Activated CD4-positive, alpha-beta T cell treated with anti-CD3 and anti-CD28 coated beads, Interleukin-2, Interleukin-4, amounts not matched to agents 100 ng/mL and 50 ng/mL, durations not matched to agents 16 hours and 8 hours (primary cell): ENCODE measurements around the gene TNNI2.
"Not testable (repeated sequence)": the region's sequence is repeated elsewhere in the genome, so short reads cannot be mapped to it uniquely, and the experiment has no call there.

Source experiments
- DNase-seq: peaks from one replicate; pipeline ENCODE4 v3.0.0-alpha.2; 2020; ENCODE audit warnings: low spot score

Gene TNNI2

DNA sequence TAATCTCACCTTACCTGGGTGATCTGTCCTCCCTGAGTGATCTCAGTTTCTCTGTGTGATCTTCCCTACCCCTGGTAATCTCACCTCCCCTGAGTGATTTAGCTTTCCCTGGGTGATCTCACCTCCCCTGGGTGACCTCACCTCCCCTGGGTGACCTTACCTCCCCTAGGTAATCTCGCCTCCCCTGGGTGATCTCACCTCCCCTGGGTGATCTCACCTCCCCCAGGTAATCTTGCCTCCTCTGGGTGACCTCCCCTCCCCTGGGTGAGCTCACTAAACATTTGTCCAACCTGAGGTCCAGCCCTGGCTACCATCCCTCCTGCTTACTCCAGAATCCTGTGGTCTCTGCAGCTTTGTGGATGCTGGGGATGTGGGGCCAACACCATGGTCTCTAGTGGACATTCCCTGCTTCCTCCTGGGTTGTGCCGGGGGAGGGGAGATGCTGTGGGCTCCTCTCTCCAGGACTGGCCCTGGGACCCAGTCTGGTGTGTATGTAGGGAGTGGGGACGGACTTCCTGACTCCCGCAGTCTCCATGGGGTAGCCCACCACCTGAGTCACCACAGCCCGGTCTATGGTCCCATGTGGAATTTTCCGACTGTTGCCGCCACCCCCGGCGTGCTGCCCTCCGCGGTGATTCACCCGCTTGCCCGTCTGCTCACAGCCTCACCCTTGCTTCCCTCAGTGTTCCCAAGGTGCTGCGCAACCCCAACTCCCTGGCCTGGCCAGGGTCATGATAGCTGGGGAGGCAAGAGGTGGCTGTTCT is 24.0 kb downstream of the TNNI2 start:
- no peak for DNase-seq

DNA sequence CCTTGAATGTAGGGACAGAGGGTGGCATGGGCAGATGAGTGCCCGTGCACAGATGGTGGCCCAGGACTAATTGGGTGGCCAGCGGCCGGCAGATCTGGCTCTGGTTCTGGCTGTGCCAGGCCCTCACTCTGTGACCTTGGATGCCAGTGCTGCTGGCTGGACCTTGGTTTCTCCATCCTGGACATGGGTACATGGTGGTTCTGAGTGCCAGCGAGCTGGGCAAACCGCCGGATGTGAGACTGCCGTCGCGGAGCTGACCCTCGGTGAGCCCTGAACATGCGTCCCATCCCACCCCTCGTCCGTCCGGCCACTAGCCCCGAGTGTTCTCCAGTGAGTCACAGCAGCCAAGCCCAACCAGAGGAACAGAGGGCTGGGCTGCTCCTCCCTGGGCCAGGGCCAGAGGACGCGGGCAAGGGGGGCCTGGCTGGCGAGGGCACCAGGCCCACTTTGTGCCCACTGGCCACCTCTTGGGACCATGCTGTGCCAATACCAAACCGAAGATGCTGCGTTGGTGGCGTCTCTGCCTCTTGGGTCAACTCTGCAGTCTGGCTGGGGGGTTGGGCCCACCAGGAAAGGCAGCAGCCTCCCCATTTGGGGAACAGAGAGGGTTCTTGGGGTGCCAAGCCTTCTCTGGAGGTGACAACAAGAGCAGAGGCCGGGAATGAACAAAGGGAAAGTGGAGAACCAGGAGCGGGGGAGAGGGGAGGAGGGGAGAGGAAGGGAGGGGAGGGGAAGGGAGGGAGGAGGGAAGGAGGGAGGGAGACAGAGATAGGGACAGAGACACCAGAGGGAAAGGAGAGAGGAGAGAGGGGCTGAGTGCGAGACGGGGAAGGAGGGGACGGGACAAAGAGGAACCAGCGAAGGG is 24.8 kb downstream of the TNNI2 start:
- DNase-seq = no peak

DNA sequence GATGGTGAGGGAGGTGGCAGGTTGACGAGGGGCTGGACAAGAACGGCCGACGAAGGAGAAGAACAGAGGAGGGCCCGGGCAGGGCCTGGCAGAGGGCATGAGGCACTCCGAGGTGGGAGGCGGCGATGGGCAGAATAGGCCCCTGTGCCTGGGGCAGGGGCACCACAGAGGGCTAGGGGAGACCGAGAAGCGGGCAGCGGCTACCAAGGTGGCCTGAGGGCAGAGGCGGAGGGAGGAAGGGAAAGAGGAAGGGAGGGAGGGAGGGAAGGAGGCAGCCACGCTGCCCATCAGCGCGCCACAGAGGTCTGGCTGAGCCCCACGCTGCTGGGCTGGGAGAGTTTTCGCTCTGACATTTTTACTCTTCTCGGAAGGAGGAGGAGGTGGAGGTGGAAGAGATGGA is 25.4 kb downstream of the TNNI2 start:
- no peak for DNase-seq

DNA sequence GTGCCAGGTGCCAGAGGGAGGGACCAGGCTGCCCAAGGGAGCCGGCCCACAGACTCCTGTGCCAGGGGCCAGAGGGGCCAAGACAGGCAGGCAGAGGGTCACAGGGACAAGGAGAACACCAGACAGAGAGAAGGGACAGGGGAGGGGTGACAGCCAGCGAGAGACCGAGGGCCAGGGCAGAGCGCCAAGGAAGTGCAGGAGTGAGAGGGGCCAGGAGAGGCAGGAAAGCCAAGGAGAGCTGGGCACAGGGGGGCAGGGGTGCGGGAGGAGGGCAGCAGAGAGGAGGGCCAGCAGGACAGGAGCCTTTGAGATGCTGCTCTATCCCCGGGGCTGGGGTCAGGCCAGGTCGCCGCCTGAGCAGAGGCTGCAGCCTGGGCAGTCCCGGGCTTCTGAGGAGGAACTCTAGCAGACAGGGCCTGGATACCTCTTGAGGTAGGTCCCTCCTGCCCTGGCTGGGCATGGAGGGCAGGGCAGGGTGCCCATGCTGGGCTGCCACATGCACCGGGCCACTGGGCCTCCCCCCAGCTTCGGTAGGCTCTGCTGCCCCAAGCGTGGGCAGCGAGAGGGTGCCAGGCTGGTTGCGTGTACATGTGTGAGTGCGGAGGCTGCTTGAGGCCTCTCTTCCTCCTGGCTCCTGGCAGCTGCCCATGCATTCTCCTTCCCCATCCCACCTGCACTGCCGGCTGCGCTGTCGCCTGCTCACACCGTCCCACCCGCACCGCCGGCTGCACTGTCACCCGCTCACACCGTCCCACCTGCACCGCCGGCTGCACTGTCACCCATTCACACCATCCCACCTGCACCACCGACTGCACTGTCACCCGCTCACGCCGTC is 26.3 kb downstream of the TNNI2 start:
- no peak for DNase-seq

DNA sequence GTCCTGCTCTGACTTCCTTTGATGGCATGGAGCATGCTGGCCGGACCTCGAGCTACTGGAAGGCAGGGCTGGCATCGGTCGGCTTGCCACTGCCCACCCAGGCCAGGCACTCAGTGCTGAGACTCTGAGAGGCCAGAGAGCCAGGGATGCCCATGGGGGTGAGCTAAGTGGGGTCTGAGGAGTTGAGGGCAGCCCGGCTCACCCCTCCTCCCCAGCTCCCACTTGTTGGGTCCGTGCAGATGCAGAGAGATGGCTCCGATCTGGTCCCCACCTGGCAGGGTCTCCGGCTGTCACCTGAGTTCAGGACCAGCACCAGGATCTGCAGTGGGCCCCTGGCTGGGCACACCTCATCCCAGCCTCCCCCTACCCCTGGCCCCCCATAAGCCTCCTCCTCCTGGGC is 27.4 kb downstream of the TNNI2 start:
- no peak for DNase-seq

DNA sequence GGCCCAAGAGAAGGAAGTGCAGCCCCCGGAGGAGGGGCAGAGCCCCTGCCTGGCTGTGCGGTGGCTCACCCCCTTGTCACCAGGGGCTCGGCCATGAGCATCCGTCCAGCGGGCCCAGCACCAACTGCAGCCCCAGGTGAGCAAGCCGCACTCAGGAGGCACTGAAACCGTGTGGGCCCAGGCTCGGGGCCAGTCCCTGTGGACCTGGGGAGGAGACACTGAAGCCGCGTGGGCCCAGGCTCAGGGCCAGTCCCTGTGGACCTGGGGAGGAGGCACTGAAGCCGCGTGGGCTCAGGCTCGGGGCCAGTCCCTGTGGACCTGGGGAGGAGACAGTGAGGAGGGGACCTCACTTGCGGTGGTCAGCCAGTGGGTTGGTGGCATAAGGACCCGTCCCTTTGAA is 28.0 kb downstream of the TNNI2 start:
- DNase-seq = no peak

DNA sequence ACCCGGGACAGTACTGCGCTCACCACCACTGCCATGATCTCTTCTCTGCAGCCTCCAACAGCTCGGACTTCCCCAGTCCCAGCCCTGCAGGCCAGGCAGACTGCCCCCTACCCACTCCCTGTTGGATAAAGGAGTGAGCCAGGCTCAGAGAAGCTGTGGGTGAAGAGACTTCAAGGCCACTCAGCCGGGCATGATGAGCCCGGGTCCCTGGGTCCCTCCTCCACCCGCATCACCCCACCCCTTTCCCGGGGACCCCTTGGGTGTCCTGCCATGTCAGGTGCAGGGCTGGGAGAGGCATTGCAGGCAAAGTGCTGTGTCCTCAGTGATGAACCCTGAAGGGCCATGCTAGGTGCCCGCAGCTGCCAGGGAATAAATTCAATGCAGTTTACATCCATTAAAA is 28.6 kb downstream of the TNNI2 start:
- no peak for DNase-seq

DNA sequence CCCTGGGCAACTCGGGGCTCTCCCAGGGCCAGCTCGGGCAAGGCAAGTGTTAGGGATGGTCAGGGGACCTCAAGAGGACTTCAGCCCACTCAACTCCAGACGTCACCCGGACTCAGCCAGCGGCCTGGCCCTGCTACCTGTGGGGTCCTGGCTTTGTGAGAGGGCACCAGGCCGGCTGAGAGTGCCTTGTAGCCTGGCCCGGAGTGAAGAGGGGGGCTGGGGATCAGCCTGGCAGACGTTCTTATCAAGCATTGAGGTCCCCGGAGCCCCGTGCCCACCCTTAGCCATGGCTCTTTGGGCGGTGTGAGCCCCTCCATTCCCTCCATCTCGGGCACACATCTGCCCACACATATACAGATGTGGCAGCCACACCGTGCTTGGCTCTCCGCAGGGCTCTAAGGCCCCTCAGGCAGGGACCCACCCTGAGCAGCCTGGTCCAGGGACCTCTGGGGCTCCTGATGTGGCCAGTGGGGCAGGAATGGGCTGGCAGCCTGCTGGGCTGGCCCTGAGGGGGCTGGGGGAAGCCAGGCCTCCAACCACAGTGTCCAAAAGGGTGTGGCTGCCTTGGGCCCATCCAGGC is 29.4 kb downstream of the TNNI2 start:
- DNase-seq = no peak

DNA sequence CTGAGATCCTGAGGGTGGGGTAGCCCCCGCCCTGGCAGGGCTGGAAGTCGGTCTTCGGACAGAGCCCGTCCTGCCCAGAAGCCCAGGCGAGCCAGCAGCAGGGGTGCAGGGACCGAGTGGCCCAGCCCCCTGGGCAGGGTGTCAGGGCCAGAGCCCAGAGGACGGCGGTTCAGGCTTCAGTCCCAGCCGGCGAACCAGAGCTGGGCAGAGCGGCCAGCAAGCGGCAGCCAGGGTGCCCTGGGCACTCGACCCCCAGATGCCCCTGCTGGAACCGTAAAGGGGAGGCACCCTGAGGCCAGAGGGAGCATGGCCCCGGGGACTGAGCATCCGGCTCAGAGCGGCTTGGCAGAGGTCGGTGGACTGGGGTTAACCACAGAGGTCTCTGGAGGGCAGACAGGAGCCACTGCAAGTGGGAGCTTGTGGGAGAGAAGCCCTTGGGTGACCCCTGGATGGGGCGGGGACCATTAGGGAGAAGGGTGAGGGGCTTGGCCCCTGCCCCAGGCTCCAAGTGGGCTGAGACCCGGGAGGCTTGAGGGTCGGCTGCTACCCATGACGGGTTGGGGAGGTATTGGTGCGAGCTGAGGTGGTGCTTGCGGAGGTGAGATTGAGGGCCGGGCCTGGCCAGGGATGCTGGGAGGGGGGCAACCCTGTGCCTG is 30.0 kb downstream of the TNNI2 start:
- DNase-seq = no peak

DNA sequence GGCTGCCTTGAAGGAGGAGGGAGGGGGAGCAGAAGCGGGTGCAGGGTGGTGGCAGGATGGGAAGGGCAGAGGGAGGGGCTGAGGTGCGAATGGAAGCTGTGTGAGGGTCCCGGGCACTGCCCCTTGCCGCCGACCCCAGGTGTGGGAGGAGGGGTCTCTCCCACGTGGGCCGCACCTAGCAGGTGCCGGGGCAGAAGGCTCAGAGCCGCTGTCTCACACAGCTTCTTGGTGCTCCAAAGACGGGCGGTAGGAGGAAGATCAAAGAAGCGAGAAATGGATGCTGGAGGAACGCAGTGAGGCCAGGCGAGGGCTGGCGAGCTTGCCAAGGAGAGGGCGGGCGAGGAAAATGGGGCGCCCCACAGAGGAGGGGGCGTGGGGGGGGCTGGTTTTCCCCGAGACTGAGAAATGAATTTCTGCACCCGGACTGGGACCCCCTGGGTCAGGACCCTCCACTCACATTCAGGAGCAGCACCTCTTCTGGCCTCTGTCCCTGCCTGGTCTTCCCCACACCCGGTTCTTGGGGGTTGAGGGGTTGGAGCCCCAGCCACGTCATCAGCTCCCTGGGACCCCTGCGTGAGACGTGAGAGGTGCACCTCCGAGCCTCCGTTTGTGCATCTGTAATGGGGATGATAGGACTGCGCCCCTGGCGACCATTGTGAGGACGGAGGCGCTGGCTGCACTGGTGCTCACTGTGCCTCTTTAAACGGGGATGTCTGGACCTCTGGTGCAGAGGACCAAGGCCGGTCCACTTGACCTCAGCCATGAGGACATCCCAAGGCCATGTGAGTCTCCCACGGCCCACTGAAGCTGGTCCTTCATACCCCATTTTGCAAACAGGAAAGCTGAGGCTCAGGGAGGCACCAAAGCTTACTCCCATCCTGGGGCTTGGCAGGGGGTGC is 30.9 kb downstream of the TNNI2 start:
- DNase-seq = no peak

DNA sequence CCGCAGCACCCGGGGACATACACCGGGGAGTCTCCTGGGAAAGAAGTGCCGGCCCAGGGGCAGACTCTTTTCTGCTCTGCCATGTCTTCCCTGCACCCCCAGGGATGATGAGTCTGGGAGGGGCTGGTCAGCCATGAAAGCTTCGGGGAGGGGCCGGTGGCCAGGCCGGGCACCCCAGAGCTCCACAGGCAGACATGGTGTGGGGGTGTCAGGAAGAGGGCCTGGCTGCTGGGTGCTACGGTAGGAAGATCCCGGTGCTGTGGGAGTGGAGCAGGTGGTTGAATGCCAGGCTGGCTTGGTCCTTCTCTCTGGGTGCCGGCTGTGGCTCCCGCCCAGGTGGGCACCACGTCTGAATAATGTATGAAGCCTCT is 31.5 kb downstream of the TNNI2 start:
- no peak for DNase-seq

DNA sequence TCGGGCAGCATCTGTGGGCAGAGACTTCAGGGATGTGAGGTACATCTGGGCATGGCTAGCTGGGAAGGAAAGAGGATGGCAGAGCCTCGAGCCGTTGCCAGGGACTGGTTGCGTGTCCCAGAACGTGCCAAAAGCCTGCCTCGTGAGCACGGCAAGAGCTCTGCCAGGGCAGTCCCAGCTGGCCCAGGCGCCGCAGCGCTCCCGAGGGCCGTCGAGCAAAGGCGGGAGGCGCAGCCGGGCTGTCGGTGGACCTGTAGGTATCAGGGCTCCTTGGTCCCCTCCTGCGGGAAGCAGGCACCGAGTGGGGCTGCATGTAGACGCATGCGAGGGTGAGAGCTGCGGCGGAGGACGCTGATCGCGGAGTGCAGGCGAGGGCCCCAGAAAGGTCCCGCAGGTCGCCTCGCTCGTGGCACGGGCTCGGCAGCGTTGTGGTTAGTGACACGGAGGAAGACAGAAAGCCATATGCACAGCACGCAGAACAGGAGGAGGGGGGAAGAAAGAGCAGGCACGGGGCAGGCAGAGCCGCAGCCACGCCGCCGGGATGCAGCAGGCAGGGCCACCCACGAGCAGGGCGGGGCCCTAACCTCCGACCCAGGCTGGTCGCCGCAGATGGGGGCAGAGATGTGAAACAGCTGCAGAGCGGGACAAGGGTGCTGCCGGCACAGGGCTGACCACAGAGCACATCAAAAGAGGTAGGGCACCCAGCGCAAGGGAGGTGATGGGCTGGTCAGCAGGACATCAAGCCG is 32.1 kb downstream of the TNNI2 start:
- no peak for DNase-seq

DNA sequence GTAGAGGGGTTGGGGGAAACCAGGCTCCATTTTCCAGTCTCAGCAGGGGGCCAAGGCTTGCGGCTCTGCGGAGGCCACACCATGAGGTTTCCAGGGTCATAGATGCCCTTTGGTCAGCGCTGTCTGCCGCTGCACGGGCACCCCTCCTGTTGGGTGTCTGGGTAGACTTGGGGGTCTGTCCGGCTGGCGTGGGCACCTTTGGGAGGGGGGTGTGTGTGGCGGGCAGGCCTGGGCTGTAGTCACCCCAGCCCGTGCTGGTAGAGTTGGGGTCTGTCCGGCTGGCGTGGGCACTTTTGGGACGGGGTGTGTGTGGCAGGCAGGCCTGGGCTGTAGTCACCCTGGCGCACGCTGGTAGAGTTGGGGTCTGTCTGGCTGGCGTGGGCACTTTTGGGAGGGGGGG is 32.8 kb downstream of the TNNI2 start:
- DNase-seq = no peak

DNA sequence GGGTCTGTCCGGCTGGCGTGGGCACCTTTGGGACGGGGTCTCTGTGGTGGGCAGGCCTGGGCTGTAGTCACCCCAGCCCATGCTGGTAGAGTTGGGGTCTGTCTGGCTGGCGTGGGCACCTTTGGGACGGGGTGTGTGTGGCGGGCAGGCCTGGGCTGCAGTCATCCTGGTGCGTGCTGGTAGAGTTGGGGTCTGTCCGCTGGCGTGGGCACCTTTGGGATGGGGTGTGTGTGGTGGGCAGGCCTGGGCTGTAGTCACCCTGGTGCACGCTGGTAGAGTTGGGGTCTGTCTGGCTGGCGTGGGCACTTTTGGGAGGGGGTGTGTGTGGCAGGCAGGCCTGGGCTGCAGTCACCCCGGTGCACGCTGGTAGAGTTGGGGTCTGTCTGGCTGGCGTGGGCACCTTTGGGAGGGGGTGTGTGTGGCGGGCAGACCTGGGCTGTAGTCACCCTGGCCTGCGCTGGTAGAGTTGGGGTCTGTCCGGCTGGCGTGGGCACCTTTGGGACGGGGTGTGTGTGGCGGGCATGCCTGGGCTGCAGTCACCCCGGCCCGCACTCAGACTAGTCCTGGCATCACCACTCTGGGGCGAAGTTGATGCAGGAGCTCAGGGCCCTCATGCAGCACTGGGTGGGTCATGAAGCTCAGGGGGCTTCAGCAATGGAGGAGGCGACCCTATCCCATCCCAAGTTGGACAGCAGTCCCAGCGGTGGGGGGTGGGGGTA is 33.6 kb downstream of the TNNI2 start:
- DNase-seq = no peak

DNA sequence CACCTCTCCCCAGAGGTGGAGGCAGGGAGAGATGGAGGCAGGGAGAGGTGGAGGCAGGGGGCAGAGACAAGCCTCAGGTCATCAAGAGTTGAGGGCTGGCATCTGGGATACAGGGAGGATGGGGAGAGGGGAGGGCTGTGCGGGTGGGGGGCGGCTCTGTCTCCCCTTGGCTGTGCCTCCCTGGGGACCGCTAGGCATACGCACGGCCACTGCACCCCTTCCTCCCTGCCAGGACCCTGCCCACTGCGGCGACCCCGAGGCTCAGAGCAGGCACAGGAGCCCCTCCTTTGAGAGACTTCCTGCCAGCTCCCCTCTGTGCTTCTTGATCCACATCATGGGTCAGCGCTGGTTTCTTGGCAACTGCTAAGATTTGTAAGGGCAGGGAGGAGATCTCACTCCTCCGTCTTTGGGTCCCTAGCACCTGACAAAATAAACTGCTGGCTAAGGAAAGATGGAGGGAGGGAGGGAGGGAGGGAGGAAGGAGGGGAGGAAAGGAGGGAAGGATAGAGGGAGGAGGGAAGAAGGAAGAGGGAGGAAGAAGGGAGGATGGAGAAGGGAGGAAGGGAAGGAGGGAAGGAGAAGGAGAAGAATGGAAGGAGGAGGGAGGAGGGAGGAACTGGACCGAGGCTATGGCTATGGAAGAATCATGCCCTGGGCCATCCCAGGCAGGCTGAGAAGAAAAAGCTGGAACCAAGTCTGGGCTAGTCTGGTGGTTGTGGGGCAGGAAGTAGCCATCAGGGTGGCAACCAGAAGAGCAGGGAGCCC is 34.4 kb downstream of the TNNI2 start:
- DNase-seq = no peak

DNA sequence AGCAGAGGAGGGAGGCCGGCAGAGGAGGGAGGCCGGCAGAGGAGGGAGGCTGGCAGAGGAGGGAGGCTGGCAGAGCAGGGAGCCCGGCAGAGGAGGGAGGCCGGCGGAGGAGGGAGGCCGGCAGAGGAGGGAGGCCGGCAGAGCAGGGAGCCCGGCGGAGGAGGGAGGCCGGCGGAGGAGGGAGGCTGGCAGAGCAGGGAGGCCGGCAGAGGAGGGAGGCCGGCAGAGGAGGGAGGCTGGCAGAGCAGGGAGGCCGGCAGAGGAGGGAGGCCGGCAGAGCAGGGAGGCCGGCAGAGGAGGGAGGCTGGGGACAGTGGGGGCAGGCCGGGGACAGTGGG is 35.0 kb downstream of the TNNI2 start:
- not testable (repeated sequence) for DNase-seq

DNA sequence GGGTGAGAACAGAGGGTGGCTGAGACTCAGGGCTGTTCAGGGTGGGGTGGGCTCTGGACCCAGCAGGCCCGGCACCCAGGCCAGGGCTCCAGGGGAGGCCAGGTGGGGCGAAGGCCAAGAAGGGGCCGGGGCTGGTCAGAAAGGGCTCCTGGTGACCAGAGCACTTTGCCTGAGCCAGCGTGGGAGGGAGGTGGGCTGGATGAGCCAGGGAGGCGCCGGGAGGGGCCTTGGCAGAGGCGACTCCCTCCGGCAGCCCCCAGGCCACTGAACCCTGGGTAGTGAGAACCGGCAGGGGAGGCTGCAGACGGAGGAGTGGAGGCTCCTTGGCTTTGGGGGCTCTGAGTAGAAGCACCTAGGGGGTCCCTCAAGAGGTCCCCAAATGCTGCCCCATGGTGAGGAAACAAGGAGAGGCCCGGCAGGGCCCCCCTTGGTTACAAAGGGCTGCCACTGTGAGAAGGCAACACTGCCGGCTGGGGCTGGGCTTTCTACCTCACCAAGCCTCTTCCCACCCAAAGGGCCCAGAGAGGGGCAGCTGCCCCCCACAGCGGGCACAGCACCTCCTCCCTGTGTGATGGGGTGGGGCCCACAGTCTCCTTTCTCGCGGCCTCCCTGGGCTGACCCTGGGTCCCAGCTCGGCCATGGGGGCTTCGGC is 35.8 kb downstream of the TNNI2 start:
- DNase-seq = not testable (repeated sequence)
